Cardiac fibroblast (primary cell): Measurements from ENCODE around the gene GALNS.
"Not testable (repeated sequence)": the region's sequence is repeated elsewhere in the genome, so short reads cannot be mapped to it uniquely, and the experiment has no call there.

Experiments
- DNase-seq, 2 donors: peaks; one replicate each; pipeline versions ENCODE4 v3.0.0 to v3.0.0-alpha.2; 2010; ENCODE audit warnings: low read depth in 2 of 2
- H3K4me3 ChIP-seq, 2 donors: replicated peaks in 1 of 2; 1 replicate in 1 of 2; 2 replicates in 1 of 2; pipeline ENCODE4 v1.5.1; 2011; ENCODE audit warnings: low read depth in 2 of 2, low read length in 2 of 2, mild to moderate bottlenecking in 2 of 2, moderate library complexity in 1 of 2
- TF ChIP-seq, protein P1 (sequence below): IDR thresholded peaks from one replicate; pipeline ENCODE4 v1.5.1; 2011; ENCODE audit warnings: low read depth, mild to moderate bottlenecking, low read length, inconsistent platforms

The GALNS gene

DNA sequence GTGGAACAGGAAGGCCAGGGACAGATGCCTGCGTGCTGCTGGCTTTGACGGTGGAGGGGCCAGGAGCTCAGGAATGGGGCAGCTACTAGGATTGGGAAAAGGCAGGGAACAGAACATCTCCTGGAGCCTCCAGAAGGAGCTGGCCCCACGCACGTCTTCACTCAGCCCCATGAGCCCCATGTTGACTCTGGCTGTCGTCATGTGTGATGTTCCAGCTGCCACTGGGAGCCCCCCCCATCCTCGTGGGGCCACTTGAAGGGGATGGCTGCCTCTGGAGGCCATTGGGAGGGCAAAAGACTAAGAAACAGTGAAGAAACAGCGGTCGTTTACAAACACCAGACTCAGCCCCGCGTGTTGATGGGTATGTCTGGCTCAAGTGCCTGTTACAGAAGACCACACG, 26.5 kb downstream of the GALNS start:
- DNase-seq, result peak in 1 of 2 donors; percentile 18
- TF ChIP-seq, protein P1, sequence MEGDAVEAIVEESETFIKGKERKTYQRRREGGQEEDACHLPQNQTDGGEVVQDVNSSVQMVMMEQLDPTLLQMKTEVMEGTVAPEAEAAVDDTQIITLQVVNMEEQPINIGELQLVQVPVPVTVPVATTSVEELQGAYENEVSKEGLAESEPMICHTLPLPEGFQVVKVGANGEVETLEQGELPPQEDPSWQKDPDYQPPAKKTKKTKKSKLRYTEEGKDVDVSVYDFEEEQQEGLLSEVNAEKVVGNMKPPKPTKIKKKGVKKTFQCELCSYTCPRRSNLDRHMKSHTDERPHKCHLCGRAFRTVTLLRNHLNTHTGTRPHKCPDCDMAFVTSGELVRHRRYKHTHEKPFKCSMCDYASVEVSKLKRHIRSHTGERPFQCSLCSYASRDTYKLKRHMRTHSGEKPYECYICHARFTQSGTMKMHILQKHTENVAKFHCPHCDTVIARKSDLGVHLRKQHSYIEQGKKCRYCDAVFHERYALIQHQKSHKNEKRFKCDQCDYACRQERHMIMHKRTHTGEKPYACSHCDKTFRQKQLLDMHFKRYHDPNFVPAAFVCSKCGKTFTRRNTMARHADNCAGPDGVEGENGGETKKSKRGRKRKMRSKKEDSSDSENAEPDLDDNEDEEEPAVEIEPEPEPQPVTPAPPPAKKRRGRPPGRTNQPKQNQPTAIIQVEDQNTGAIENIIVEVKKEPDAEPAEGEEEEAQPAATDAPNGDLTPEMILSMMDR, result no peak
- no peak overlapping the region for H3K4me3 ChIP-seq

DNA sequence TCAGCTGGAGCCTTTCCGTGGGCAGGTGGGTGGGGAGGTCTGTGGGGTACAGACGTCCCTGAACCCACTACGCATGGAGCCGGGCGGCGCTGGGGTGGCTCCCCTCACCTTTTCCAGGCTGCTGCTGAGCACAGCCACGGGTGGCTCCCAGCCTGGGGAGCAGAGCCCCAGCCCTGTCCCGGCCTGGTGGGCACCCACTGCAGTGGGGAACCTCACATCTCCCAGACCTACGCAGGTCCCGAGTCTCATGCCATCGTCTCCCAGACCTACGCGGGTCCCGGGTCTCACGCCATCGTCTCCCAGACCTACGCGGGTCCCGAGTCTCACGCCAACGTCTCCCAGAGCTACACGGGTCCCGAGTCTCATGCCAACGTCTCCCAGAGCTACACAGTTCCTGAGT, 28.0 kb downstream of the GALNS start:
- TF ChIP-seq, protein P1, result no peak
- H3K4me3 ChIP-seq, result no peak overlapping the region
- DNase-seq, result no peak

DNA sequence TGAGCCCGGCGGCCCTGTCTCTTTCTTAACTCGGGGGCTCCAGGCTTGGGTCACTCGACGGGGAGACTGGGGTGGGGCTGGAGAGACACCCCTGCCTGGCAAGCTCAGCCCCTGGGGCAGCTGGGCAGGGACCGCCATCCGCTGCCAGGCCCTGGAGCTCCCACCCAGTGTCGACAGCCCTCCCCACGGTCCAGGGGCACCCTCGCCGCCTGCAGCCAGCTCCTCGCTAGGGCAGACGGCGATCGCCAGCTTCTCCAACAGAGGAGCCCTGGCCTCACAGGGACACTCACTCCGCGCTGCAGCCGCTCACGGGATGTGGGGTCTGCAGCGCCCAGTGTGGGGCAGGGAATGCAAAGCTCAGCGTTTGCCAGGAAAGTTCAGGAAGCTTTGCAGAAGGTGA, 29.0 kb downstream of the GALNS start:
- no peak for DNase-seq
- no peak overlapping the region for H3K4me3 ChIP-seq
- TF ChIP-seq, protein P1, result no peak

DNA sequence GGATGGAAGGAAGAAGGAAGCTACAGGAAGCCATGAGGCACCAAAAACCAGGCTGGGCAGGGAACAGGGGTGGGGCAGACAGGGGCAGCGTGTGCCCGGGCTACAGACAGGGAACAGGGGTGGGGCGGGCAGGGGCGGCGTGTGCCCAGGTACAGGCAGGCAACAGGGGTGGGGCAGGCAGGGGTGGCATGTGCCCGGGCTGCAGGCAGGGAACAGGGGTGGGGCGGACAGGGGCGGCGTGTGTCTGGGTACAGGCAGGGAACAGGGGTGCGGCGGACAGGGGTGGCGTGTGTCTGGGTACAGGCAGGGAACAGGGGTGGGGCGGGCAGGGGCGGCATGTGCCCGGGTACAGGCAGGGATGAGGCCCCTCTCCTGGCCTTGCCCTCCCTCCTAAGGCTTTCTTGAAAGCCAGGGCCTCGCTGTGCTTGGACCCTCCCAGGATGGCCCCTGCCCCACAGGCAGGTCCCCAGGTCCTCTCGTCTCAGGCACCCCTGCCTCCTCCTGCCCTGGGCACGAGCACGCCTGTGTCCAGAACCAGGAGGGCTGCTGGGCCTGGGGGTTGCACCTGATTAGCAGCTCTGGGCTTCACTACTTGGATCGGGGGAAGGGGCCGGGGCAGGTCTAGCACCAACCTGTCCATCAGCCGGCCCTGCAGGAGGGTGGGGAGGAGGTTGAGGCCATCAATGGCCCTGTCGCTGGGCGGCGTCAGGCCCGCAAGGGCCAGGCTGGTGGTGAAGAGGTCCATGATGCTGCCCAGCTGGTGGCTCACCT, 30.5 kb downstream of the GALNS start:
- TF ChIP-seq, protein P1, result no peak
- H3K4me3 ChIP-seq, result no peak overlapping the region
- DNase-seq, result no peak

DNA sequence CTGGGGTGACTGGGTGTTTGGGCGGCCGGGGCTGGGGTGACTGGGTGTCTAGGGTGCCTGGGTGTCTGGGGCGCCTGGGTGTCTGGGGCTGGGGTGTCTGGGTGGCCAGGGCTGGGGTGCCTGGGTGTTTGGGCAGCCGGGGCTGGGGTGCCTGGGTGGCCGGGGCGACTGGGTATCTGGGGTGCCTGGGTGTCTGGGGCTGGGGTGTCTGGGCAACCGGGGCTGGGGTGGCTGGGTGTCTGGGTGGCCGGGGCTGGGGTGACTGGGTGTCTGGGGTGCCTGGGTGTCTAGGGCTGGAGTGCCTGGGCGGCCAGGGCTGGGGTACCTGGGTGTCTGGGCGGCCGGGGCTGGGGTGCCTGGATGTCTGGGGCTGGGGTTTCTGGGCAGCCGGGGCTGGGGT, 31.6 kb downstream of the GALNS start:
- TF ChIP-seq, protein P1, result no peak
- no peak overlapping the region for H3K4me3 ChIP-seq
- DNase-seq, result no peak

DNA sequence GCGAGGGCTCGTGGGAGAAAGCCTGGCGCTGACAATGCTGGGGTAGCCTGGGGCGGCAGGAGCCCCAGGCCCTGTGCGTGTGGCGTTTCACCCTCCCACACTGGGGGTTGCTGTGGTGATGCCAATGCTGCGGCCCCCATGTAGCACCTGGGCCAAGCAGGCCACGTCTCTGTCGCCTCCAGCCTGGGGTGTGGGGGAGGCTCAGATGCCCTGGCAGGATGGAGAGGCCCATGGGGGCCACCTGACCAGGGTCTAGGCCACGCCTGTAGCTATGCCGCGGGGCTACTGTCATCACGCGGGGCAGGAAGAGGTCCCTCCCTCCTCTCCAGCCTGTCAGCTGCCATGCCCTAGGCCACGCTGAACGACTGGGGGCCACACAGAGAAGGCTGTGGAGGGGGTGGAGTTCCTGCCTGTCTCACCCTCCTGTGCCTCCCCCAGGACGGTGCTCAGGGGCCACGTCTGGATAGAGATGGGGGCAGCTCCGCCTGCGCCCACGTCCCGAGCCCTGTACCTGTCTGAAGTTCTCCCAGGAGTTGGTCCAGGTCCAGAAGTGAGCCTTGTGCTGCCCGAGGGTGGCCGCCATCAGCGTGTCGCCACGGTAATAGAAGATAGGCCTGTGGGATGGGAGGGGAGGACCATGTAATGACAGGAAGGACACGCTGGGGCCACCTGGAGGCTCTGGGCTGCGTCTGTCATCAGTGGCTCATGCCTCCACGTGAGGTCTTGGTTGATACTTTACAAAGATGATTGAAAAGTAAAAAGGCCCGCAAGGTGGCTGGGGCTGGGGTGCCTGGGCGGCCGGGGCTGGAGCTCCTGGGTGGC, 32.3 kb downstream of the GALNS start:
- TF ChIP-seq, protein P1, result no peak
- no peak for DNase-seq
- no peak overlapping the region for H3K4me3 ChIP-seq

DNA sequence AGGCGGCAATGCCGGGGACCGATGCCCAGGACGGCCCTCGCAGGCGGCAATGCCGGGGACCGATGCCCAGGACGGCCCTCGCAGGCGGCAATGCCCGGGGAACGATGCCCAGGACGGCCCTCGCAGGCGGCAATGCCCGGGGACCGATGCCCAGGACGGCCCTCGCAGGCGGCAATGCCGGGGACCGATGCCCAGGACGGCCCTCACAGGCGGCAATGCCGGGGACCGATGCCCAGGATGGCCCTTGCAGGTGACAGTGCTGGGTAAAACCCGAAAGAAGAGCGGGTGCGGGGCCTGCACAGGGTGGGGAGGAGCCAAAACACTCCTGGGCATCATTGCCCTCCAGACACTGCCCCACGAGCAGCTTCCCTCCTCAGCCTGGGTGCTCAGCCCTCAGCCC, 33.1 kb downstream of the GALNS start:
- H3K4me3 ChIP-seq, DNase-seq: not testable (repeated sequence)
